ENCODE data around the gene ALDH1A2. TPM values are rescaled to one million over a fixed set of nuclear protein-coding genes. Genes with fewer than 3 reads are reported as not detected.

The ALDH1A2 gene
- total RNA-seq, 1 experiment from 2014 or later: 0.98 TPM

DNA sequence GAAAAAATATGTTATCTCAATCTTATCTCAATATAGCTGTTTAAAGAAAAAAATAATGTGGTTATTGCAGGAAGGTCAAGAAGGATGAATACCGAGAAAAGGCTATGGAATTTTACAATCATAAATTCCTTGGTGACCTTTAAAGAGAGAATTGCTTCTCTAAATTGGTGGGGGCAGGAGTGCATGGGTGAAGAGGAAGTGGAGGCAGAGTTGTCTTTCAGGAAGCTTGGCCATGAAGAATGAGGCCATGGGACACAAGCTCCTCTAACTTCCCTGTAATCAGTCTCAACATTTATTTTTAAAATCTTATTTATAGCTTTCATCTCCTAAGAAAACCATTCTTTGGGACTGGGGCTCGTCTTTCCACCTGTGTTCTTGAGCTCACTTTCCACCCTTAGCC lies 22.4 kb upstream of the ALDH1A2 start:
- ChIA-PET CTCF (no interaction called here), POLR2A (interaction anchor here (0.7 kb wide), 1 partner anchor 662 kb away, joined by 3 read pairs; no protein-coding TSS in a partner anchor)
- Histone ChIP-seq H3K27me3 (ENCODE audit: control insufficient read depth, insufficient read depth, low read length) (peaks cover 7% of the 10 kb centered on the region), H3K9me3 (ENCODE audit: control insufficient read depth, insufficient read depth, low read depth, low read length) (no peaks in the 10 kb centered on the region), H3K4me3 (ENCODE audit: low read depth in 2 of 2, low read length in 2 of 2) (no peak overlapping the region), H3K4me1 (ENCODE audit: control insufficient read depth, insufficient read depth, low read length) (no peaks in the 10 kb centered on the region), H3K27ac (ENCODE audit: low read length) (no peak overlapping the region), H3K36me3 (ENCODE audit: control insufficient read depth, insufficient read depth, low read length) (no peaks in the 10 kb centered on the region)
- no TSS peak for BruUV-seq (replicated peaks)
- TF ChIP-seq, protein P1, sequence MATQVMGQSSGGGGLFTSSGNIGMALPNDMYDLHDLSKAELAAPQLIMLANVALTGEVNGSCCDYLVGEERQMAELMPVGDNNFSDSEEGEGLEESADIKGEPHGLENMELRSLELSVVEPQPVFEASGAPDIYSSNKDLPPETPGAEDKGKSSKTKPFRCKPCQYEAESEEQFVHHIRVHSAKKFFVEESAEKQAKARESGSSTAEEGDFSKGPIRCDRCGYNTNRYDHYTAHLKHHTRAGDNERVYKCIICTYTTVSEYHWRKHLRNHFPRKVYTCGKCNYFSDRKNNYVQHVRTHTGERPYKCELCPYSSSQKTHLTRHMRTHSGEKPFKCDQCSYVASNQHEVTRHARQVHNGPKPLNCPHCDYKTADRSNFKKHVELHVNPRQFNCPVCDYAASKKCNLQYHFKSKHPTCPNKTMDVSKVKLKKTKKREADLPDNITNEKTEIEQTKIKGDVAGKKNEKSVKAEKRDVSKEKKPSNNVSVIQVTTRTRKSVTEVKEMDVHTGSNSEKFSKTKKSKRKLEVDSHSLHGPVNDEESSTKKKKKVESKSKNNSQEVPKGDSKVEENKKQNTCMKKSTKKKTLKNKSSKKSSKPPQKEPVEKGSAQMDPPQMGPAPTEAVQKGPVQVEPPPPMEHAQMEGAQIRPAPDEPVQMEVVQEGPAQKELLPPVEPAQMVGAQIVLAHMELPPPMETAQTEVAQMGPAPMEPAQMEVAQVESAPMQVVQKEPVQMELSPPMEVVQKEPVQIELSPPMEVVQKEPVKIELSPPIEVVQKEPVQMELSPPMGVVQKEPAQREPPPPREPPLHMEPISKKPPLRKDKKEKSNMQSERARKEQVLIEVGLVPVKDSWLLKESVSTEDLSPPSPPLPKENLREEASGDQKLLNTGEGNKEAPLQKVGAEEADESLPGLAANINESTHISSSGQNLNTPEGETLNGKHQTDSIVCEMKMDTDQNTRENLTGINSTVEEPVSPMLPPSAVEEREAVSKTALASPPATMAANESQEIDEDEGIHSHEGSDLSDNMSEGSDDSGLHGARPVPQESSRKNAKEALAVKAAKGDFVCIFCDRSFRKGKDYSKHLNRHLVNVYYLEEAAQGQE (IDR thresholded peaks at IDR 0.05; ENCODE audit: insufficient read depth in 1 of 2, low read depth in 2 of 2, low read length in 1 of 2): no peak
- TF ChIP-seq SIN3A (IDR thresholded peaks at IDR 0.05; ENCODE audit: borderline replicate concordance, insufficient read depth, low read depth, low read length) (no peak), POLR2AphosphoS5 (IDR thresholded peaks at IDR 0.05; ENCODE audit: low read depth, low read length) (no peak), TCF7L2 (IDR thresholded peaks at IDR 0.05; ENCODE audit: low read depth, low read length) (no peak)
- TF ChIP-seq, protein P2, sequence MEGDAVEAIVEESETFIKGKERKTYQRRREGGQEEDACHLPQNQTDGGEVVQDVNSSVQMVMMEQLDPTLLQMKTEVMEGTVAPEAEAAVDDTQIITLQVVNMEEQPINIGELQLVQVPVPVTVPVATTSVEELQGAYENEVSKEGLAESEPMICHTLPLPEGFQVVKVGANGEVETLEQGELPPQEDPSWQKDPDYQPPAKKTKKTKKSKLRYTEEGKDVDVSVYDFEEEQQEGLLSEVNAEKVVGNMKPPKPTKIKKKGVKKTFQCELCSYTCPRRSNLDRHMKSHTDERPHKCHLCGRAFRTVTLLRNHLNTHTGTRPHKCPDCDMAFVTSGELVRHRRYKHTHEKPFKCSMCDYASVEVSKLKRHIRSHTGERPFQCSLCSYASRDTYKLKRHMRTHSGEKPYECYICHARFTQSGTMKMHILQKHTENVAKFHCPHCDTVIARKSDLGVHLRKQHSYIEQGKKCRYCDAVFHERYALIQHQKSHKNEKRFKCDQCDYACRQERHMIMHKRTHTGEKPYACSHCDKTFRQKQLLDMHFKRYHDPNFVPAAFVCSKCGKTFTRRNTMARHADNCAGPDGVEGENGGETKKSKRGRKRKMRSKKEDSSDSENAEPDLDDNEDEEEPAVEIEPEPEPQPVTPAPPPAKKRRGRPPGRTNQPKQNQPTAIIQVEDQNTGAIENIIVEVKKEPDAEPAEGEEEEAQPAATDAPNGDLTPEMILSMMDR (IDR thresholded peaks at IDR 0.05): no peak
- ATAC-seq (no peak), DNase-seq (ENCODE audit: low read depth, low spot score) (no peak)
- in situ Hi-C loops (cut with HindIII; ENCODE audit: low pct_unique_long_range_greater_than_20kb, low sequenced_read_pairs): no loop called here
- intact Hi-C loops (cut with micrococcal nuclease; ENCODE audit: unreplicated experiment): no loop called here

DNA sequence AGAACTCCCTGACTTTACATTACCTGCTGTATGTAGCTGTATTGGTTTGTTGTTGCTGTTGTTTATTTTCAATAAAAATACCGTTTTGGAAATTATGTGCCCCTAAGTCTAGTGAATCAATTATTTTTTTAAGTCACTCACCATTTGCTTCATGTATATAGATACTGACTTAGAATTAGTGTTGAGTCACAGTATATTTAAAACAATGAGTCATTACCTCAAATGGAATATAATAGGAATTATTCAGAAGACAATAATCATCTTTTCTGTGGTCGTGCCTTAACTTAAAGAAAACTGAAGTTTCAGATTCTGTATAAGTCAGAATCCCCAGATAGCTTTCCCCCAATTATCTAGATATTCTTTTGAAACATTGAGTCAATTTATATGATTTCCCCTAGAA lies 21.0 kb upstream of the ALDH1A2 start:
- ATAC-seq (no peak), DNase-seq (ENCODE audit: low read depth, low spot score) (no peak)
- H3K27me3 ChIP-seq (ENCODE audit: control insufficient read depth, insufficient read depth, low read length): peaks cover 7% of the 10 kb centered on the region
- no peaks in the 10 kb centered on the region for H3K9me3 ChIP-seq (ENCODE audit: control insufficient read depth, insufficient read depth, low read depth, low read length)
- H3K36me3 ChIP-seq (ENCODE audit: control insufficient read depth, insufficient read depth, low read length): no peaks in the 10 kb centered on the region
- no peak overlapping the region for H3K27ac ChIP-seq (ENCODE audit: low read length)
- CTCF ChIA-PET: no interaction called here
- no peaks in the 10 kb centered on the region for H3K4me1 ChIP-seq (ENCODE audit: control insufficient read depth, insufficient read depth, low read length)
- intact Hi-C loops (cut with micrococcal nuclease; ENCODE audit: unreplicated experiment): no loop called here
- no peak overlapping the region for H3K4me3 ChIP-seq (ENCODE audit: low read depth in 2 of 2, low read length in 2 of 2)
- no peak for TF ChIP-seq SIN3A (IDR thresholded peaks at IDR 0.05; ENCODE audit: borderline replicate concordance, insufficient read depth, low read depth, low read length)
- TF ChIP-seq POLR2AphosphoS5 (IDR thresholded peaks at IDR 0.05; ENCODE audit: low read depth, low read length): no peak
- TF ChIP-seq TCF7L2 (IDR thresholded peaks at IDR 0.05; ENCODE audit: low read depth, low read length): no peak
- TF ChIP-seq, protein P2 (IDR thresholded peaks at IDR 0.05): no peak
- TF ChIP-seq, protein P1 (IDR thresholded peaks at IDR 0.05; ENCODE audit: insufficient read depth in 1 of 2, low read depth in 2 of 2, low read length in 1 of 2): no peak
- BruUV-seq (replicated peaks): no TSS peak
- in situ Hi-C loops (cut with HindIII; ENCODE audit: low pct_unique_long_range_greater_than_20kb, low sequenced_read_pairs): no loop called here
- POLR2A ChIA-PET: no interaction called here

Data from Panc1 (cell line).